Body of pancreas (tissue), 4 donors: ENCODE data around the gene FAM222B.

Experiments
- POLR2A ChIP-seq, 3 donors: fragments of 450-650 bp; IDR thresholded peaks; one replicate each; pipeline ENCODE4 v1.6.1; 2016; ENCODE audit warnings: antibody characterized with exemption in 3 of 3, mild to moderate bottlenecking in 2 of 3
- TF ChIP-seq, protein P1 (sequence below), 7 experiments: fragments of 450-650 bp in 4 of 7; fragments of 200-600 bp in 3 of 7; sonication (generic) in 3 of 7; IDR thresholded peaks; one replicate each; pipeline ENCODE4 v1.5.1; 2016 to 2019; ENCODE audit warnings: antibody characterized with exemption in 7 of 7

DNA sequence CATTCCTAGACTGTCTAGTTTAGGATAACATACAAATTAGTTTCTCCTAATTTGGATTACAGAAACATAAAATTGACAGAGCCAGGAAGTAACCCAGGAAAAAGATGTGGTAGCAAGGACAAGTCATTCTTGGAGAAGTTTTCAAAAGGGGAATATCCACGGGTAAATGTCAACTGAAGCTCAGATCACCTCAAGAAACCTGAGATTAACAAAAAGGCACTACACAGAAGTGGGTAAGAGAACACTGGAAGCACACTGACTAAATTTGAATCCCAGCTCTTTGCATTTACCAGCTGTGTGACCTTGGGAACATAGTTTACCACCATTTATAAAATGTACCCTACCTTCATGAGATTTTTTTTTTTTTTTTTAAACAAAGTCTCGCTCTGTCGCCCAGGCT is 59.4 kb downstream of the FAM222B start:
- TF ChIP-seq, protein P1, sequence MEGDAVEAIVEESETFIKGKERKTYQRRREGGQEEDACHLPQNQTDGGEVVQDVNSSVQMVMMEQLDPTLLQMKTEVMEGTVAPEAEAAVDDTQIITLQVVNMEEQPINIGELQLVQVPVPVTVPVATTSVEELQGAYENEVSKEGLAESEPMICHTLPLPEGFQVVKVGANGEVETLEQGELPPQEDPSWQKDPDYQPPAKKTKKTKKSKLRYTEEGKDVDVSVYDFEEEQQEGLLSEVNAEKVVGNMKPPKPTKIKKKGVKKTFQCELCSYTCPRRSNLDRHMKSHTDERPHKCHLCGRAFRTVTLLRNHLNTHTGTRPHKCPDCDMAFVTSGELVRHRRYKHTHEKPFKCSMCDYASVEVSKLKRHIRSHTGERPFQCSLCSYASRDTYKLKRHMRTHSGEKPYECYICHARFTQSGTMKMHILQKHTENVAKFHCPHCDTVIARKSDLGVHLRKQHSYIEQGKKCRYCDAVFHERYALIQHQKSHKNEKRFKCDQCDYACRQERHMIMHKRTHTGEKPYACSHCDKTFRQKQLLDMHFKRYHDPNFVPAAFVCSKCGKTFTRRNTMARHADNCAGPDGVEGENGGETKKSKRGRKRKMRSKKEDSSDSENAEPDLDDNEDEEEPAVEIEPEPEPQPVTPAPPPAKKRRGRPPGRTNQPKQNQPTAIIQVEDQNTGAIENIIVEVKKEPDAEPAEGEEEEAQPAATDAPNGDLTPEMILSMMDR (IDR thresholded peaks at IDR 0.05): no peak
- TF ChIP-seq POLR2A (IDR thresholded peaks at IDR 0.05): no peak
